Fibroblast of the aortic adventitia (primary cell): ENCODE measurements around the gene WDR6. TPM values are rescaled to one million over a fixed set of nuclear protein-coding genes. Genes with fewer than 3 reads are reported as not detected.

Source experiments
- DNase-seq: peaks from one replicate; pipeline ENCODE4 v3.0.0-alpha.2; 2010; ENCODE audit warnings: low read depth
- H3K4me3 ChIP-seq: 2 replicates; pipeline ENCODE4 v1.5.1; 2011; ENCODE audit warnings: low read depth, mild to moderate bottlenecking, control low read depth, low read length, moderate library complexity
- total RNA-seq: library from RNA; depleted of rRNA; stranded (reverse); fragments of >200 nt; gene quantifications from 2 replicates; pipeline ENCODE4 v1.2.3, GENCODE V29; 2012; ENCODE audit warnings: low replicate concordance
- TF ChIP-seq, protein P1 (sequence below): IDR thresholded peaks from 2 replicates; pipeline ENCODE4 v1.5.1; 2011; ENCODE audit warnings: mild to moderate bottlenecking, low read length, control low read depth, inconsistent platforms; ENCODE audit not compliant: insufficient read depth

Gene WDR6
- total RNA-seq, 1 donor, result 65.4 TPM

DNA sequence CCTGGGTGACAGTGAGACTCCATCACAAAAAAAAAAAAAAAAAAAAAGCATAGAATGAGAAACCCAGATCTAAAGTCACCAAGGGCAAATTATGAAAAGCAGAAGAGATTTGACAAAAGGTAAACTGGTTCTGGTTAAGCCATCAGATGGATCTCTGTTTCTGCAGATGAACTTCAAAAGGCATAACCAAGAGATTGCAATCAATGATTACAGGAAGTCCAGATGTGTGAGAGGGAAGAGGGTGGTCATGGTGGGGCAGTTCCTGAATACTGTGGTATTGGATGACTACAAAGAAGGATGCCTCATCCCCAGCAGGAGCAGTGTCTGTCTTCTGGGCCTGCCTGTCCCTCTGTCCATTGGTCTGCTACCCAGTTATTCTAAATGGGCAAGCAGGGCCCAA is 13.4 kb upstream of the WDR6 start:
- TF ChIP-seq, protein P1, sequence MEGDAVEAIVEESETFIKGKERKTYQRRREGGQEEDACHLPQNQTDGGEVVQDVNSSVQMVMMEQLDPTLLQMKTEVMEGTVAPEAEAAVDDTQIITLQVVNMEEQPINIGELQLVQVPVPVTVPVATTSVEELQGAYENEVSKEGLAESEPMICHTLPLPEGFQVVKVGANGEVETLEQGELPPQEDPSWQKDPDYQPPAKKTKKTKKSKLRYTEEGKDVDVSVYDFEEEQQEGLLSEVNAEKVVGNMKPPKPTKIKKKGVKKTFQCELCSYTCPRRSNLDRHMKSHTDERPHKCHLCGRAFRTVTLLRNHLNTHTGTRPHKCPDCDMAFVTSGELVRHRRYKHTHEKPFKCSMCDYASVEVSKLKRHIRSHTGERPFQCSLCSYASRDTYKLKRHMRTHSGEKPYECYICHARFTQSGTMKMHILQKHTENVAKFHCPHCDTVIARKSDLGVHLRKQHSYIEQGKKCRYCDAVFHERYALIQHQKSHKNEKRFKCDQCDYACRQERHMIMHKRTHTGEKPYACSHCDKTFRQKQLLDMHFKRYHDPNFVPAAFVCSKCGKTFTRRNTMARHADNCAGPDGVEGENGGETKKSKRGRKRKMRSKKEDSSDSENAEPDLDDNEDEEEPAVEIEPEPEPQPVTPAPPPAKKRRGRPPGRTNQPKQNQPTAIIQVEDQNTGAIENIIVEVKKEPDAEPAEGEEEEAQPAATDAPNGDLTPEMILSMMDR, result no peak
- no peak overlapping the region for H3K4me3 ChIP-seq
- no peak for DNase-seq

DNA sequence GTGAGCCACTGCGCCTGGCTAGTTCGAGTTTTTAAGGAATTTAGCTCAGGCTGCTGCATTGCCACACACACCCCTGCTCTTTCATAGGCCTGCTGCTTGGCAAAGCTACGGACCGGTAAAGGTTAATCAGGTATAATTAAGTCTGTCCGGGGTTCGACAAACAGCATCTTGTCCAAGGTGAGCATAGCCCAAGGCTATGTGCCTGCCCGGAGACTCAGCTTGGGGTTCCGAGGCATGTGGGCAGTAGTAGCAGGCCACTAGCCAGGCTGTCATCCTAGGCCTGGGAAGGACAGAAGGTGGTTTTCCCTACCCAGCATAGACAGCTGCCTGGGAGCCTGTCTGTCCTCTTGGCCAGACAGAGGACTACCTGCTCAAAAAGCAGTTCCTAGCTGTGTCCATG is 10.6 kb upstream of the WDR6 start:
- no peak overlapping the region for H3K4me3 ChIP-seq
- TF ChIP-seq, protein P1, result no peak
- no peak for DNase-seq

DNA sequence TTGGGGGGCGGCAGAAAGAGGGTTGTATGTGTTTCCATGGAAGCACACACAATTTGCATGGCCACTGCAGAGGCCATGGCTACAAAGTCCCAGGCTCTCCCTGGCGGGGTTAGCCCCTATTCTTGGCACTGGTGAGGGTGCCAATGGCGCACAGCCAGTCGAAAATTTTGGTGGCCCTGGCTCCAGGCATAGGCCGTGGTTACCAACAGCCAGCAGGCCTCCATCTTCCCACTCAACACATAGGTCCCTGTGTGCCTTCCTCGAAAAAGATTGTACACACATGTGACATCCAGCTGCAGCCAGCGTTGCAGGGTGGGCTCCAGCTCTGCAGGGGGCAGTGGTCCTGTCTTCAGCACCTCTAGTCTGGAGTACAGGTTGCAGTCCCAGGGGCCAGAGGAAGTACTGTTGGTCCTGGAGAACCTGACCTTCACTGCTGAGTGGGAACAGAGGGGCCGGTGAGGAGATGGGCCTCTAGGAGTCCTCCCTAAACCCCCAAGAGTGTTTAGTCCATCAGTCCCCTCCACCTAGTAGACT is 10.0 kb upstream of the WDR6 start:
- DNase-seq, result no peak
- no peak overlapping the region for H3K4me3 ChIP-seq
- TF ChIP-seq, protein P1, result no peak

DNA sequence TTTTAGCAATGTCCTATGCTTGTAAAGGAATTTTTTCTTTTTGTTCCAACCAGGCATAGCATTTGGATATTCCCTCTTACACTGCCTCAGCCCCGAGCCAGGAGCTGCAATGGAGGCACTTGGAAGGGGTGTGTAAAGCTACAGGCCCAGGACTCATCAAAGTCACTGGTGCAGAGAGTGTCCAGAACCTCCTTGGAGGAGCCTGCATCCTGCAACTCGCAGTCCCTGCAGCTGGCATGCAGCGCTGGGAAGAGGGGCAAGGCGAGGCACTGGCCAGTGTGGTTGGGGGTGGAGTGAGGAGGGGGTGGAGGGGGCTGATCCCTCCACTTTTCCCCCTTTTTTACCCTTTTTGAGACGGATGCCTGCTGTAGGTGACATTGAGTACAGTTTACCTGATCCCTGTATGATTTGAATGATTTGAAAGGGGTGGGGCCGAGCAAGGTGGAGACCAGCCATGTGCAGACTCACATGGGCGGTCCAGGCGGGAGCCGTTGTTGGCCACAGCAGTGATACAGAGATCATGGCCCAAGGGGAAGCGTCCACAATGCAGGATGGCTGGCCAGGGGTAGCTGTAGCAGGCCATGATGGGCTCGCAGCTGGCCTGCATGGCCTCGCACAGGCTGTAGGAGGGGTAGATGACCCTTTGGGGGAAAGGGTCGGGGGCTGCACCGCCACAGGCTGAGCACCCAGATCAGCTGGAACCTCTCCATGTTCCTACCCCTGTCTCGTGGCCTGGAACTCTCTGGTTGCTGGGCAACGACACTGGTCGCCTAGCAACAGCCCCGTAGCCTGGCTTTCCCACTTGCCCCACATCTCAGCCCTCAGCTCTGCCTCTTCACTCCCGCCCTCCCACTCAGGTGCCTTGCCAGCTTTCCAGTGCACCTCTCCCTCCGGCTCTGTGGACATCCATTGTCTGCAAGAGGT is 9.2 kb upstream of the WDR6 start:
- TF ChIP-seq, protein P1, result no peak
- H3K4me3 ChIP-seq, result no peak overlapping the region
- no peak for DNase-seq

DNA sequence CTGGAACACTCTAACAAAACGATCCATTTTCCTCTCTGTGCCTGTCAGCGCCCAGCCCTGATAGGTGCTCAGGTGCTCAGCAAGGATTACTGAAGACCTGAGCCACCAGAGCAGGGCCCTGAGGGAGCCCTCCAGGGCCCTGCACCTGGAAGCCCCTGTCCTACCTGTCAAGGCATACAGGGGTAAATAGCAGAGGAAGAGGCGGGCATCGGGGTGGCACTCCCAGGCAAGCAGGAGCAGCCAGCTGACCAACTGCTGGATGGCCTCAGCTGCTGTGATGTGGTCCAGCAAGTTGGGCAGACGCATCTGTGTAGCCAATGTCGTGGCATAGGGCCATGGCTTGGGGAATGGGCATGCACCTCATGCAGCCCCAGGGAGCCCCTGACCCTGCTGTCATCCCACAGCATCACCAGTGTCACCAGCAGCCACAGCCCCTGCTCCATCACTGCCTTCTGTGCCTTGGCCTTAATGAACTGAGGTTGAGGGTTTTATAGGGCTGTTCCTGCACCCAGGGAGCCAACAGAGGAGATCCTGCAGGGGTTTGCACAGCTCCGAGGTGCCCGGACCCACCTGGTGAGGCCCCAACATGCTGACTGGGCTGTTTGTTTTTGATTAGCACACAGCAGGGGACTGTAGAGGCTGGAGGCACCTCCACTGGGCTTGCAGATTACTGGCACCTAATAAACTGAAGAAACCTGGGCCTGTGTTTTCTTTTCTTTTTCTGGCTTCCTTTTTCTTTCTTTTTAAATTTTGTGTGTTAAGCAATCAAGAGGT is 7.9 kb upstream of the WDR6 start:
- TF ChIP-seq, protein P1, result no peak
- H3K4me3 ChIP-seq, result no peak overlapping the region
- no peak for DNase-seq

DNA sequence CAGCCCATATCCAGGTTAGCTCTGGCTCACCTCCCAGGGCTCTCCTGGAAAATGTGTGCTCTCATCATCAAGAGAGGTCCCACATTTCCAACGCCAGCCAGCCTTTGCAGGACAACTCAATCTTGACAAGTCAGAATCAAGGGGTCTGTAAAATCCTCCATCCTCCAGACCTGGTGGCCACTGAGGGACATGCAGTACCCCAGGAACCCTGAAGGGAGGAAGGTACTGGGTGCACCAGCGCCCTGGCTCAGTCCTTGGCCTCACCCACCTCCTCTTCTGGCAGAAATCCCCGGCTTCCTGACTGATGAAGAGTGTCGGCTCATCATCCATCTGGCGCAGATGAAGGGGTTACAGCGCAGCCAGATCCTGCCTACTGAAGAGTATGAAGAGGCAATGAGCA is 6.0 kb upstream of the WDR6 start:
- TF ChIP-seq, protein P1, result no peak
- no peak for DNase-seq
- H3K4me3 ChIP-seq, result no peak overlapping the region
